ENCODE data around the gene ING4.

DNA sequence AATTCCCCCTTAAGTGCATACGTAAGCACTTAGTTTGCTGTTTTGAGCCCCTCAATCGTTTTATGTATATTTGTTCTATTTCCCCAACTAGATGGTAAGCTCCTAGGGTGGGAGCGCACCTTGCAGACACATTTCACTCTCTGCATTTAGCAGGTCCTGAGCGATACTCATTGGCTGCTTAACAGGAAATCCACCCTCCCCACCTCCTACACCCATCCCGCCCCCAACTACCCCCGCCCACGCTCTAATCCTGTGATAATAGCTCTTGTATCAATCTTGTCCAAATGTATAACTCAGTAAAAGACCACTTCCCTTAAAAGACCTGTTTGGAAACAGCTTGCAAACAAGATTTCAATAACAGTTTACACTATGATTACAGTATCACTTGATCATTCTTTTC is 35.3 kb downstream of the ING4 start:
- TF ChIP-seq, protein P1, sequence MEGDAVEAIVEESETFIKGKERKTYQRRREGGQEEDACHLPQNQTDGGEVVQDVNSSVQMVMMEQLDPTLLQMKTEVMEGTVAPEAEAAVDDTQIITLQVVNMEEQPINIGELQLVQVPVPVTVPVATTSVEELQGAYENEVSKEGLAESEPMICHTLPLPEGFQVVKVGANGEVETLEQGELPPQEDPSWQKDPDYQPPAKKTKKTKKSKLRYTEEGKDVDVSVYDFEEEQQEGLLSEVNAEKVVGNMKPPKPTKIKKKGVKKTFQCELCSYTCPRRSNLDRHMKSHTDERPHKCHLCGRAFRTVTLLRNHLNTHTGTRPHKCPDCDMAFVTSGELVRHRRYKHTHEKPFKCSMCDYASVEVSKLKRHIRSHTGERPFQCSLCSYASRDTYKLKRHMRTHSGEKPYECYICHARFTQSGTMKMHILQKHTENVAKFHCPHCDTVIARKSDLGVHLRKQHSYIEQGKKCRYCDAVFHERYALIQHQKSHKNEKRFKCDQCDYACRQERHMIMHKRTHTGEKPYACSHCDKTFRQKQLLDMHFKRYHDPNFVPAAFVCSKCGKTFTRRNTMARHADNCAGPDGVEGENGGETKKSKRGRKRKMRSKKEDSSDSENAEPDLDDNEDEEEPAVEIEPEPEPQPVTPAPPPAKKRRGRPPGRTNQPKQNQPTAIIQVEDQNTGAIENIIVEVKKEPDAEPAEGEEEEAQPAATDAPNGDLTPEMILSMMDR (IDR thresholded peaks at IDR 0.05) = no peak
- TF ChIP-seq POLR2A (IDR thresholded peaks at IDR 0.05) = no peak
- TF ChIP-seq POLR2AphosphoS5 (IDR thresholded peaks at IDR 0.05) = no peak
- no peak for TF ChIP-seq EP300 (IDR thresholded peaks at IDR 0.05)

Data from stomach (tissue), 4 donors.